Measurements from ENCODE around the gene PLA1A. TPM values are rescaled to one million over a fixed set of nuclear protein-coding genes. Genes with fewer than 3 reads are reported as not detected.
"Not testable (repeated sequence)": the region's sequence is repeated elsewhere in the genome, so short reads cannot be mapped to it uniquely, and the experiment has no call there.

Gene PLA1A
- total RNA-seq, 1 donor from 2014 or later: not detected

DNA sequence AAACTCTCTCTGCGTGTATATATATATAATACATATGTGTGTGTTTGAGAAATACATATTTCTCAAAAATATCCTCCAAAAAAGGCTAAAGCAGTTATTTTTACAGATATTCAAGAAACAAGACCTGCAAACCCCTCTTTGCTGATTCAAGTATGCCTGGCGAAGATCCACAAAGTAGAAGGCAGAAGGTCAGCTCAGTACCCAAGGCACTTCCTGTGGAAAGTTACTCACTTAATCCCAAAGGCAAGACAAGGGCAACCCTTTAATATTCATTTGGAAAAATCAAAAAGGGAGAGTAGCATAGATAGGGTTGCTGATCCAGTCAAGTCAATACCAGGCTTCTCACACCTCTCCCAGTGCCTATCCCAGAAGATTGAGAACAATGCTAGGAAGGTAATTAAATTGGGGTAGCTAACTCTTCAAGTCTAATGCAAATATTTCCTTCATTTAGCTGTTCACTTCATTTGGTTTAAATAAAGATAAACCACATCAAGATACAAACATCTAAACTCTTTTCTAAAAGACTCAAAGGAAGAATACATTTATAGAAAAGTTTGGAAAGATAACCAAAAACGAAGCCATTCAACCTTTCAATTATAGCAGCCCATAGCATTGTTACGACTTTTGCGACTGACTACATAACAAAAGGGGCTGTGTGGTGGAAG is 72.4 kb downstream of the PLA1A start:
- Histone ChIP-seq H3K4me1 (ENCODE audit: control insufficient read depth in 3 of 3, insufficient read depth in 3 of 3, low read length in 3 of 3) (peaks cover 9 to 14% (median 13%) of the 10 kb centered on the region in 3 donors), H3K9ac (ENCODE audit: low read depth in 1 of 3, low read length in 3 of 3) (peak overlapping the region in 1 of 3 donors; percentile 38), H3K4me3 (ENCODE audit: low read length in 3 of 3) (no peak overlapping the region), H3K27ac (ENCODE audit: low read depth, low read length) (no peak overlapping the region), H3K36me3 (ENCODE audit: control insufficient read depth in 3 of 3, insufficient read depth in 3 of 3, low read length in 3 of 3) (peaks cover 10 to 41% (median 38%) of the 10 kb centered on the region in 3 donors), H3K9me3 (ENCODE audit: control insufficient read depth in 3 of 3, low read length in 3 of 3) (no peaks in the 10 kb centered on the region), H3K27me3 (ENCODE audit: control insufficient read depth in 3 of 3, insufficient read depth in 3 of 3, low read length in 3 of 3) (no peaks in the 10 kb centered on the region)

GRCh38 chr3:119672776-119673175 is 75.1 kb downstream of the PLA1A start:
- H3K9ac ChIP-seq (ENCODE audit: low read depth in 1 of 3, low read length in 3 of 3): no peak overlapping the region
- peaks cover 12 to 19% (median 15%) of the 10 kb centered on the region in 3 donors for H3K4me1 ChIP-seq (ENCODE audit: control insufficient read depth in 3 of 3, insufficient read depth in 3 of 3, low read length in 3 of 3)
- no peaks in the 10 kb centered on the region for H3K9me3 ChIP-seq (ENCODE audit: control insufficient read depth in 3 of 3, low read length in 3 of 3)
- H3K36me3 ChIP-seq (ENCODE audit: control insufficient read depth in 3 of 3, insufficient read depth in 3 of 3, low read length in 3 of 3): peaks cover 10 to 44% (median 38%) of the 10 kb centered on the region in 3 donors
- H3K27me3 ChIP-seq (ENCODE audit: control insufficient read depth in 3 of 3, insufficient read depth in 3 of 3, low read length in 3 of 3): no peaks in the 10 kb centered on the region
- no peak overlapping the region for H3K4me3 ChIP-seq (ENCODE audit: low read length in 3 of 3)
- H3K27ac ChIP-seq (ENCODE audit: low read depth, low read length): no peak overlapping the region

DNA sequence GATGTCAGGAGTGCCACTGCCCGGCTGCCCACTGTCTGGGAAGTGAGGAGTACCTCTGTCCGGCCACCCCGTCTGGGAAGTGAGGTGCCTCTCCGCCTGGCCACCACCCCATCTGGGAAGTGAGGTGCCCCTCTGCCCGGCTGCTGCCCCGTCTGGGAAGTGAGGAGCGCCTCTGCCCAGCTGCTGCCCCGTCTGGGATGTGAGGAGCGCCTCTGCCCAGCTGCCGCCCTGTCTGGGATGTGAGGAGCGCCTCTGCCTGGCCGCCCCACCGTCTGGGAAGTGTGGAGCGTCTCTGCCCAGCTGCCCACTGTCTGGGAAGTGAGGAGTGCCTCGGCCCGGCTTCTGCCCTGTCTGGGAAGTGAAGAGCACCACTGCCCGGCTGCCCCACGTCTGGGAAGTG is 76.2 kb downstream of the PLA1A start:
- Histone ChIP-seq H3K9ac (ENCODE audit: low read depth in 1 of 3, low read length in 3 of 3) (no peak overlapping the region), H3K36me3 (ENCODE audit: control insufficient read depth in 3 of 3, insufficient read depth in 3 of 3, low read length in 3 of 3) (peaks cover 10 to 38% (median 34%) of the 10 kb centered on the region in 3 donors), H3K9me3 (ENCODE audit: control insufficient read depth in 3 of 3, low read length in 3 of 3) (no peaks in the 10 kb centered on the region), H3K4me3 (ENCODE audit: low read length in 3 of 3) (no peak overlapping the region), H3K27ac (ENCODE audit: low read depth, low read length) (no peak overlapping the region), H3K4me1 (ENCODE audit: control insufficient read depth in 3 of 3, insufficient read depth in 3 of 3, low read length in 3 of 3) (peaks cover 12 to 20% (median 15%) of the 10 kb centered on the region in 3 donors), H3K27me3 (ENCODE audit: control insufficient read depth in 3 of 3, insufficient read depth in 3 of 3, low read length in 3 of 3) (no peaks in the 10 kb centered on the region)

GRCh38 chr3:119675188-119675874 is 77.6 kb downstream of the PLA1A start:
- peak overlapping the region; percentile 55 to 98 (median 82) for H3K4me3 ChIP-seq (ENCODE audit: low read length in 3 of 3)
- H3K4me1 ChIP-seq (ENCODE audit: control insufficient read depth in 3 of 3, insufficient read depth in 3 of 3, low read length in 3 of 3): peaks cover 9 to 15% (median 12%) of the 10 kb centered on the region in 3 donors
- no peaks in the 10 kb centered on the region for H3K9me3 ChIP-seq (ENCODE audit: control insufficient read depth in 3 of 3, low read length in 3 of 3)
- no peaks in the 10 kb centered on the region for H3K27me3 ChIP-seq (ENCODE audit: control insufficient read depth in 3 of 3, insufficient read depth in 3 of 3, low read length in 3 of 3)
- peaks cover 10 to 38% (median 31%) of the 10 kb centered on the region in 3 donors for H3K36me3 ChIP-seq (ENCODE audit: control insufficient read depth in 3 of 3, insufficient read depth in 3 of 3, low read length in 3 of 3)
- peak overlapping the region; percentile 89 for H3K27ac ChIP-seq (ENCODE audit: low read depth, low read length)
- H3K9ac ChIP-seq (ENCODE audit: low read depth in 1 of 3, low read length in 3 of 3): peak overlapping the region in 1 of 3 donors; percentile 17

- Histone ChIP-seq H3K4me1 (ENCODE audit: control insufficient read depth in 3 of 3, insufficient read depth in 3 of 3, low read length in 3 of 3) (peaks cover 9 to 15% (median 12%) of the 10 kb centered on the region in 3 donors), H3K9ac (ENCODE audit: low read depth in 1 of 3, low read length in 3 of 3) (peak overlapping the region in 2 of 3 donors; percentile 54 to 63), H3K4me3 (ENCODE audit: low read length in 3 of 3) (peak overlapping the region; percentile 55 to 98 (median 82)), H3K9me3 (ENCODE audit: control insufficient read depth in 3 of 3, low read length in 3 of 3) (no peaks in the 10 kb centered on the region), H3K27me3 (ENCODE audit: control insufficient read depth in 3 of 3, insufficient read depth in 3 of 3, low read length in 3 of 3) (no peaks in the 10 kb centered on the region), H3K36me3 (ENCODE audit: control insufficient read depth in 3 of 3, insufficient read depth in 3 of 3, low read length in 3 of 3) (peaks cover 10 to 31% (median 31%) of the 10 kb centered on the region in 3 donors), H3K27ac (ENCODE audit: low read depth, low read length) (peak overlapping the region; percentile 89)
Observed at GRCh38 chr3:119676020-119676419, 78.3 kb downstream of the PLA1A start.

DNA sequence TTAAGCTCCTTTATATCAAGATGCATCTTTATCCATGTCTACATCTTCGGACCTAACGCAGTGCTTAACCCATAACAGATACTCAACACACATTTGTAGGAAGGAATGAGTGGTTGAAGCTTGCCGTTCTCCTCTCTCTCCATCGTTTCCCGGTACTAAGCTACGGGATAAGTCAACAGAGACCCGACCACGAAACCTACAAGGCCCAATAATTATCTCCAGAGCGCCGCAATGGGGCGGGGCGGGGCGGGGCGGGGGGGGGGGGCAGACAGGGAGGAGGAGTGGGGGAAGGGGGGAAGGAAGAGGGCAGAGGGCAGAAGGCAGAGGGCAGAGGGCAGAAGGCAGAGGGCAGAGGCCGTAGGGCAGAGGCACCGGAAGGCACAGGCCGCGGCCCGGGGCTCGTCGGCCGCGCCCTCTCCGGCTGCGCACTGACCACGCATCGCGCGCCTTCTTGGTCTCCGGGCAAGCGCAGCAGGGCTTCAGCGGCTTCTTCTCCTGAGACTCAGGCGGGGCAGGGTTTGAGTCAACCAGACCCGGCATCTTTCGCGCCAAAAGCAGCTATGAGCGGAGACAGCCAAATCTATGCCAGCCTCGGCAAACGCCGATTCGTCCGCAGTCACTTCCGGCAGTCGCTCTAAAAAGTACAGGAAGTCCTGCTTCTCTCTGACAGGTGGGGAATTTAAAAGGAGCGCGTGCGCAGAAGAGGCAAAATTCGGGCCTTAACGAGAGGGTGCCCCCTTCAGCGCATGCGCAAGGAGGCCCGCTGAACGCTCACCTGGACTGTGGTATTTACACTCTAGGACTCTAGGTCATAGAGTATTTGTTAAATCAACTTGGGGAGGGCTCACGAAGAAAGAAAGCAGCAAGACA is 79.3 kb downstream of the PLA1A start, which contains the start of gene COX17:
TSS of gene COX17 (minus strand) at position 636 of the 870 bp plus-strand sequence. CDS start at position 540, 96 bp downstream.
- Histone ChIP-seq H3K27me3 (ENCODE audit: control insufficient read depth in 3 of 3, insufficient read depth in 3 of 3, low read length in 3 of 3) (no peaks in the 10 kb centered on the region), H3K9ac (ENCODE audit: low read depth in 1 of 3, low read length in 3 of 3) (peak within 1 kb of the TSS; percentile 82 to 88 (median 84)), H3K27ac (ENCODE audit: low read depth, low read length) (peak within 1 kb of the TSS; percentile 89), H3K9me3 (ENCODE audit: control insufficient read depth in 3 of 3, low read length in 3 of 3) (no peaks in the 10 kb centered on the region), H3K4me3 (ENCODE audit: low read length in 3 of 3) (peak within 1 kb of the TSS; percentile 82 to 98 (median 89)), H3K4me1 (ENCODE audit: control insufficient read depth in 3 of 3, insufficient read depth in 3 of 3, low read length in 3 of 3) (peaks cover 9 to 15% (median 12%) of the 10 kb centered on the region in 3 donors), H3K36me3 (ENCODE audit: control insufficient read depth in 3 of 3, insufficient read depth in 3 of 3, low read length in 3 of 3) (peaks cover 7 to 24% (median 22%) of the 10 kb centered on the region in 3 donors)

DNA sequence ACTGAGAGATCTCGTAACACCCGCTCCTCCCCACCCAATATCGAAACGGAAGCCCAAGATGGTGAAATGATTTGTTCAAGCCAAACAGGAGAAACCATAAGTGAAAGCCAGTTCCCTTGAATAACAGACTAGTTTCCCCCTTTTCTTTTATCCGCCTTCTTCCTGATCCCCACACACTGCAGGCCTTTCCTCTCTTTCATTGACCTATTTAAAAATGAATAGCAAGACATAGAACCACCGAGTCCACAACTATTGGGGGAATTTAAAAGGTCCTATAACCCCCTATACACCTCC is 79.9 kb downstream of the PLA1A start:
- Histone ChIP-seq H3K9me3 (ENCODE audit: control insufficient read depth in 3 of 3, low read length in 3 of 3) (no peaks in the 10 kb centered on the region), H3K36me3 (ENCODE audit: control insufficient read depth in 3 of 3, insufficient read depth in 3 of 3, low read length in 3 of 3) (peaks cover 7 to 20% (median 20%) of the 10 kb centered on the region in 3 donors), H3K27ac (ENCODE audit: low read depth, low read length) (peak overlapping the region; percentile 89), H3K4me3 (ENCODE audit: low read length in 3 of 3) (peak overlapping the region; percentile 82 to 98 (median 89)), H3K4me1 (ENCODE audit: control insufficient read depth in 3 of 3, insufficient read depth in 3 of 3, low read length in 3 of 3) (peaks cover 9 to 15% (median 12%) of the 10 kb centered on the region in 3 donors), H3K9ac (ENCODE audit: low read depth in 1 of 3, low read length in 3 of 3) (peak overlapping the region; percentile 66 to 88 (median 84)), H3K27me3 (ENCODE audit: control insufficient read depth in 3 of 3, insufficient read depth in 3 of 3, low read length in 3 of 3) (no peaks in the 10 kb centered on the region)

DNA sequence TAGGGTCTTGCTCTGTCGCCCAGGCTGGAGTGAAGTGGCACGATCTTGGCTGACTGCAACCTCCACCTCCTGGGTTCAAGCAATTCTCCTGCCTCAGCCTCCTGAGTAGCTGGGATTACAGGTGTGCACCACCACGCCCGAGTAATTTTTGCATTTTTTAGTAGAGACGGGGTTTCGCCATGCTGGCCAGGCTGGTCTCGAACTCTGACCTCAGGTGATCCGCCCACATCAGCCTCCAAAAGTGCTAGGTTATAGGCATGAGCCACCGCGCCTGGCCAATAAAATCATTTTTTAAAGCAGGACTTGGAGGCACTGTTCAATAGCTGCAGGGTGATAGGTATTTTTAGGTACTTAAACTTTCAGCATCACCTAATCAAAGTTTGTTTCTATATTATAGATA is 80.5 kb downstream of the PLA1A start:
- Histone ChIP-seq H3K4me1 (ENCODE audit: control insufficient read depth in 3 of 3, insufficient read depth in 3 of 3, low read length in 3 of 3) (peaks cover 9 to 15% (median 12%) of the 10 kb centered on the region in 3 donors), H3K36me3 (ENCODE audit: control insufficient read depth in 3 of 3, insufficient read depth in 3 of 3, low read length in 3 of 3) (peaks cover 7 to 14% (median 13%) of the 10 kb centered on the region in 3 donors)
- H3K9ac ChIP-seq (ENCODE audit: low read depth in 1 of 3, low read length in 3 of 3); H3K27ac ChIP-seq (ENCODE audit: low read depth, low read length); H3K9me3 ChIP-seq (ENCODE audit: control insufficient read depth in 3 of 3, low read length in 3 of 3); H3K27me3 ChIP-seq (ENCODE audit: control insufficient read depth in 3 of 3, insufficient read depth in 3 of 3, low read length in 3 of 3); H3K4me3 ChIP-seq (ENCODE audit: low read length in 3 of 3): not testable (repeated sequence)
